HG03135 (cell line): ENCODE measurements around the gene NENF.
"Not testable (repeated sequence)": the region's sequence is repeated elsewhere in the genome, so short reads cannot be mapped to it uniquely, and the experiment has no call there.

ENCODE experiments used
- ATAC-seq: cut with Tn5 transposase; IDR thresholded peaks from one replicate; pipeline ENCODE4 v1.9.1; 2021; ENCODE audit warnings: mild to moderate bottlenecking, moderate library complexity; ENCODE audit not compliant: unreplicated experiment

Gene NENF

GRCh38 chr1:212480711-212481437, 48.2 kb downstream of the NENF start:
- not testable (repeated sequence) for ATAC-seq

GRCh38 chr1:212481438-212481767, 48.7 kb downstream of the NENF start:
- no peak for ATAC-seq

GRCh38 chr1:212482006-212482636, 49.4 kb downstream of the NENF start:
- no peak for ATAC-seq

- ATAC-seq = no peak
Measured at GRCh38 chr1:212482637-212483441, 50.1 kb downstream of the NENF start.

- no peak for ATAC-seq
Measured at GRCh38 chr1:212484701-212485570, 52.2 kb downstream of the NENF start.

- ATAC-seq = no peak
Measured at GRCh38 chr1:212485571-212485912, 52.8 kb downstream of the NENF start.

GRCh38 chr1:212485913-212486618, 53.3 kb downstream of the NENF start:
- no peak for ATAC-seq

GRCh38 chr1:212486619-212486975, 53.9 kb downstream of the NENF start:
- no peak for ATAC-seq

GRCh38 chr1:212487286-212487685, 54.6 kb downstream of the NENF start:
- no peak for ATAC-seq

GRCh38 chr1:212487774-212488435, 55.2 kb downstream of the NENF start:
- no peak for ATAC-seq

GRCh38 chr1:212488436-212489283, 55.9 kb downstream of the NENF start:
- peak; percentile 59 for ATAC-seq

GRCh38 chr1:212489284-212489859, 56.7 kb downstream of the NENF start:
- ATAC-seq = no peak

GRCh38 chr1:212490276-212490675, 57.6 kb downstream of the NENF start:
- no peak for ATAC-seq

GRCh38 chr1:212491454-212491853, 58.7 kb downstream of the NENF start:
- no peak for ATAC-seq
